Measurements from ENCODE around the gene TSPAN9.

TSPAN9 gene

GRCh38 chr12:3145033-3145432 is 67.9 kb downstream of the TSPAN9 start:
- no peak for DNase-seq

DNA sequence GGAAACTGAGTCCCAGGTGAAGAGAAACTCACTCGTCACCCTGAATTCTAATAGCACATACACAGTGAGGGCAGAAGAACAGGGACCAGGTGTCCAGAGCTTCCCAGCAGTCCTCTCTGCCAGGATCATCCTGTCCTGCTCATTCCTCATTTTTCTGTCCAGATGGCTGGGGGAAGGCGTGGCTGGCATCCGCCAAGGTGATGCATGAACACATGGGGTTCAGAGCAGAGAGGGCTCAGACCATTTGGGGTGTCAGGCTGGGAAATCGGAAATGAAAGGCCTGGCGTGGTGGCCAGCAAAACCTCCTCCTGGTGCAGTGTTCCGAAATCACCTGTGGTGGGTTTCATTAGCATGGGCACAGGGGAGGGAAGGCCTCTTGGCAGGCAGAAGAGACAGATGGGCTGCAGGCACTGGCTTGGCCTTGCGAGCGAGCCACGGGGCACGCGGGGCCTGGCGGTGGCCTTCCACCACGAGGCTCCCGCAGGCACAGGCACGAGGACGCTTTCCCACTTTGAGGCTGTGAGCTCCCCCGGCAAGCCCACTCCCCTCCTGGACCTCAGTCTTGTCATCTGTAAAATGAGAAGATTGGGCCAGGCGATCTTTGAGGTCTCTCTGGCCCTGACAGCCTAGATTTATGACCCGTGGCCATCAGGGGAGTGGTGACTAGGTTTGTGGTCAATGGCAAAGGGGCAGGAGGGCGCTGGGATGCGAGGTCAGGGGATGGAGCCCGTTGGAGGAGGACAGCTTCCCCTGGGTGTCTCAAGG is 68.5 kb downstream of the TSPAN9 start:
- no peak for DNase-seq

DNA sequence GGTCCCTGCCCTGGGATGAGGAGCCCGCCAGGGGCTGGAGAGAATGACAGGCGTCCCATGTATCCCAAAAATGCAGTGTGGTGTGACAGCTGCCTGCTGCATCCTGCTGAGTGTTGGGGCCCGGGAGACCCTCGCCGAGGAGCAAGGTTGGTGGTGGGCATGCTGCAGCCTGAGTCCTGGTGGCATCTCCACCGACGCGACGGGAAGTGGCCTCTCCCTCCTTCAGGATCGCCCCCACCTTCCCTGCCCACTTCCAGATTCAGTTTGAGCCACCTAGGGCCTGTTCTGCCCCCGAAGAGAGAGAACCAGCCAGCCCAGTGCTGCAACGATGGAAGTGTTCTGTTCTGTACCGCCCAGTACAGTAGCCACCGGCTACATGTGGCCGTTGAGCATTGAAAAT is 70.1 kb downstream of the TSPAN9 start:
- no peak for DNase-seq

DNA sequence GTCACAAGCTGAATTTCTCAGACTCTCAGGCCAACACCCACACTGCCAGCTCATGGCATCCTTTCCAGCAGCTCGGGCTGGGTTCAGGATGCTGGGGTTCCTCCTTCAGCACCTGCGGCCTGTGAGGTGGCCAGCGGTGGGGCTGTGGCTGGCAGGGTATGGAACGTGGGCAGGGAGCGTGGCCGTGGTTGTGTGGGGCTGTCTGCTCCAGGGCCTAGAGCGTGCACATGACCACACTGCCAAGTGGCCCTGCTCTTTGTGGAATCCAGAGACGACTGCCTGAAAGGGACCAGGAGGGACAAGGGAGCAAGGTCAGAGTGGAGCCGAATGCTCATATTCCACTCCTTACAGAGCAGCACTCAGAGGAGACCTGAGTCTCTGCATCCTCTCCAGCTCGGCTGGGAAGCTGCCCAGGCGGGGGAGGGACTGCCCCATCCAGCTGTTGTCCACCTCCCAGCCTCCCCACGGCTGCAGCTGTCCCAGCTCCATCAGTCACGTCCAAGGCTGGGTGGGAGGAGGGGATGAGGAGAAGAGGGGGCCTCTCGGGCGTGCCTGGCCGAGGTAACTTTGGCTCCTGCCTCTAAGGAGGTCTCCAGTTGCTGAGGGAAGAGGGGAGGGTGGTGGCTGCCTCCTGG is 71.3 kb downstream of the TSPAN9 start:
- DNase-seq = no peak

GRCh38 chr12:3149515-3150307 is 72.5 kb downstream of the TSPAN9 start:
- DNase-seq = no peak

- DNase-seq = no peak
Measured at GRCh38 chr12:3150308-3150670, 73.1 kb downstream of the TSPAN9 start.

- no peak for DNase-seq
Measured at GRCh38 chr12:3150931-3151835, 74.0 kb downstream of the TSPAN9 start.

DNA sequence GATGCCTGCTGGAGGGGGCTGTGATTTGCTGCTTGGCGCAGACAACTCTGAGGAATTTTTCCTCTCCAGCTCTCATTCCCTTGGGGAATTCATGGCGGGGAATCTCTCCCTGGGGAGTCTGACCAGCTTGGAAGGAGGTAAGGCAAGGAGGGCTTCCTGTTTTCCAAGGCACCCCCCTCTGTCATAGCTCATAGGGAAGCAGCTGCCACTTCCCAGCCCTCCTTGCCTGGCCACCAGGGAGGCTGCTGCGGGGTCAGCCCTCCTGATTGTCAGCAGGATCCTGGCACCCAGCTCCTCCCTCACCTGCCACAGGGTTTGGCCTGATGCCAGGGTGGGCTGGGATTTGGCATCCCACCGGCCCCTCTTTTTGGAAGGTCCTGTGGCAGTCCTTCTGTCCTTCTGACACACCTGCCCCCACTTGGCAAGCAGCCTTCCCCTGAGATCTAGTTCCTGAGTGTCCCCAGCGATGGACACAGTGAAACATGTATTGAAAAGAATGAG is 74.9 kb downstream of the TSPAN9 start:
- no peak for DNase-seq

DNA sequence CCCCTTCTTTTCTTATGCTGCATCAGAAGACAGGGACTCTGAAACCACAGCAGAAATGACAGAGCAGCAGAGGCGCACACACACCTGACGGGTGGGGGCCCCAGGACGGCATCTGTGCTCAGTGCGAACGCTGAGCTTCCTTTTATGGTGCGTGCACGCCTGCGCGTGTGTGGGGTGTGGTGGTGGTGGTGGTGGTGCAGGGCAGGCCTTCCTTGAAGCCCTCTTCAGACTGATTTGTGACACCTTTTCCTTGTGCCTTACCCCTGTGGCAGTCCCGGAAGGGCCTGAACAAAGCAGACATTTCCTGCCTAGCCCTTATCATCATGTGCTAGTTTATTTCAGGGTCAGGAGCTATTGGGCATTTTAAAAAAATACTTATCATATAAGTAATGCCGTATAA is 75.7 kb downstream of the TSPAN9 start:
- DNase-seq = no peak

DNA sequence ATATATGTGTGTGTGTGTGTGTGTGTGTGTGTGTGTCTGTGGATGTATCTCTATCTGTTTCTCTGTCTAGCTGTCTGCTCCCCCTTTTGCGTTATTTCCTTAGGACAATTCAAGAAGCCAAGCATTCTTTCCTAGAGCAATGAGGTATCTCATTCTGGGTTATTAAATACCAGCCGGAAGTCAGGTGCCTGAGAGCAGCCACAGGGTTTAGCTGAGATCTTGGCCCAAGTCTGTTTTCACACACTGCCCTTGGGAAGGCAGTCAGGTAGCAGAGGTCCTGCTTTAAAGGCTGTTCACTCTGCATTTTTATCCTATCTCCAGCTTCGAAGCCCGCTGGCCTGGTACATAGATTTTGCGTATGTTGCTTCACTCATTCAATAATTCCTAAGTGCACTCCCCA is 76.8 kb downstream of the TSPAN9 start:
- no peak for DNase-seq

GRCh38 chr12:3155702-3156370 is 78.7 kb downstream of the TSPAN9 start:
- DNase-seq = no peak

GRCh38 chr12:3157581-3158323 is 80.6 kb downstream of the TSPAN9 start:
- DNase-seq = no peak

DNA sequence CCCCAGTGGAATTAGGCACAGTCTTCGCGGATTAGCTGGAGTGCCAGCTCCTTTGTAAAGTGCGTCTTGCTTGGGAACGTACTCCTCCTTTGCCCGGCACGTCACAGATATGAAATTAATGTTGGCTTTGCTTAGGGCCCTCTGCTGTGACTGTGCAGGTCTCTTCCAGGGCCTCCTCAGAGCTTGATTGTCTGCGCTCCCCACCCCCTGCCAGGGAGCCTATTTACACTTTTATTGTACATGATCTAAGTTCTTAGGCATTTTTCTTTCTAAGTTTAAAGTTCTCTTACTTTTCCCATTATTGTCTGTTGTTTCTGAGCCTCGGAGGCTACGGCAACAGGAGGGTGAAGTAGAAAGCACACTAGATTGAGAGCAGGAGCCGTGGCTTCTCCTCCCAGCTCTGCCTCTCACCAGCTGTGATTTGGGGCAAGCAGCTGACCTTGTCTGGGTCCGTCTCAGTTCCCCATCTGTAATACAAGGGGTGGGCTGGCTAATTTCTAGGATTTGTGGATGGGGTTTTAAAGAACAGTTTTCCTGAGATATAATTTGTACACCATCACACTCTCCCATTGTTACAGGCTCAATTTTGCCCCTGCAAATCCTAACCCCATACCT is 81.8 kb downstream of the TSPAN9 start:
- no peak for DNase-seq

- DNase-seq = no peak
Measured at GRCh38 chr12:3160081-3160480, 82.9 kb downstream of the TSPAN9 start.

GRCh38 chr12:3161861-3162260 is 84.7 kb downstream of the TSPAN9 start:
- DNase-seq = no peak

GRCh38 chr12:3164454-3165077 is 87.4 kb downstream of the TSPAN9 start:
- no peak for DNase-seq

DNA sequence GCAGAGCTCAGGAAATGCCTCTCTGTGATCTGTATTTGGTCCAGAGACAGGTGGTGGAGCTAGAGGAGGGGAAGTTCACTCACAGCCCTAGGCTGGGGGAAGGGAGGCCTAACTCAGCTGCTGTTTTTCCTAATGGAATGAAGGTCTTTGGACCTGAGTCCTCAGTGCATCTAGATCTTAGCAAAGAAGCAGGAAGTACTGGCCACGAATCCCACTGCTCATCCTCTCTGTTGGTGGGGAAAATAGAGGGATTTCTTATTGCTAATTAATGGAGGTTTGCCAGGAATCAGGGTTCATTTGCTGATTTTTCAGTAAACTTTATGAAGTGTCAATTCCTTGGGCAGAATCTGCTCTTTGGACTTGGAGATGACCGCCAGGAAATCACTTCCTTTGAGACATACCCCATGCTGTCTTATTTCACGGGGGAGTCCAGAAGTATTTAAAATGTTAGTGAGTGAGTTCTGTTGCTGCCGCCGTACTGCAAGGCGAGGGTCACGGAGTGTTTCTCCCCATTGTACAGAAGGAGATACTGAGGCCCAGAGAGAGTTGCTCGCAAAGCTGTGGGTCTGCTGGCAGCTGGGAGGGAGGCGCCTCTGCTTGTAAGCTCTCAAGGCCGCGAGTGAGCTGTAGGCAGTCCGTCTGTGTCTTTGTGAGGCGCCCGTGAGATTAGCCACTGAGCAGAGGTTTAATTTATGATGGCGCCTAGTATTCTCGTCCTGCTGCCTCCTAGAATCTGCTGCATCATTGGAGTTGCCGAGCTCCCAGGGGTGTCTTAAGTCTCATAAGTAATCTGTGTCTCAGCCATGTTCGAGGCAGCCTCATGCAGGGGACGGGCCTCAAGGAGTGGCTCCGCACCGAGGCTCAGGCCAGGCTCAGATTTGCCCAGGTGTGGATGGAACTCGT is 88.2 kb downstream of the TSPAN9 start:
- DNase-seq = no peak

DNA sequence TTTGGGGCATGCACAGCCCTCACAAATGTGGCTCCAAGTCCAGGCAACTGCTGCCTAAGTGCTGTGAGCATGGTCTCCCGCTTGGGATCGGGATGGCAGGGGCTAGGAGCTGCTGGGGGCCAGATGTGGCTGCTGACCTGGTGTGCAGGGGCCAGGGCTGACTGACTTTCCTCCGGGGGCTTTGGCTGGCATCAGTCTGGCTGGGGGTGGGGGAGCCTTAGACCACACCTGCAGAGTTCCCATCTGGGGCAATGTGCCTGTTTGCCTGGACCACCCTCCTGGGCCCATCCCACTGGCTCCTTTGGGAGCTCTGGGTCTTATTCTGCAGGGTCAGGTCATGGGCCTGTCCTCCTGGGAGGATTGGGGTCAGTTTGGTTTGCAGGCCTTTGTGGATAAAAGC is 90.5 kb downstream of the TSPAN9 start:
- no peak for DNase-seq

Measured in T-helper 2 cell (primary cell).